HepG2 (cell line): Measurements from ENCODE around the gene TRIM10.

Experiments used
- CBFB ChIP-seq: sonication (generic); formaldehyde crosslinking; IDR thresholded peaks from 2 replicates; pipeline ENCODE4 v1.4.0; 2020; ENCODE audit warnings: missing genetic modification reagents
- CTCF ChIP-seq: sonication (generic); formaldehyde crosslinking; IDR thresholded peaks from 2 replicates; pipeline ENCODE4 v1.5.0; 2020; ENCODE audit warnings: mild to moderate bottlenecking, missing genetic modification reagents, moderate library complexity
- EZH2 ChIP-seq: conservative IDR thresholded peaks from 2 replicates; pipeline ENCODE4 v1.6.1; 2012; ENCODE audit warnings: mild to moderate bottlenecking, low read depth, low read length, moderate library complexity
- JARID2 ChIP-seq: sonication (generic); formaldehyde crosslinking; IDR thresholded peaks from 2 replicates; pipeline ENCODE4 v1.8.1; 2023; ENCODE audit warnings: missing genetic modification reagents, inconsistent platforms; ENCODE audit not compliant: insufficient replicate concordance

GRCh38 chr6:30164714-30165113, 3.7 kb upstream of the TRIM10 start:
- TF ChIP-seq EZH2 = no peak
- no peak for TF ChIP-seq CBFB (CRISPR knock-in tag)
- TF ChIP-seq JARID2 = no peak
- no peak for TF ChIP-seq CTCF
